ENCODE data around the gene RABGAP1L.

- TF ChIP-seq POLR2A (IDR thresholded peaks at IDR 0.05; ENCODE audit: borderline replicate concordance, extremely low read depth, insufficient read depth, insufficient read length): no peak
- TF ChIP-seq POLR2AphosphoS5 (IDR thresholded peaks at IDR 0.05; ENCODE audit: low read depth, low read length): no peak
- TF ChIP-seq CTCF (IDR thresholded peaks at IDR 0.05 in 2 of 3, conservative IDR thresholded peaks at IDR 0.05 in 1 of 3; ENCODE audit: borderline replicate concordance in 1 of 3, insufficient read depth in 1 of 3, low read depth in 2 of 3, low read length in 2 of 3): no peak
- TF ChIP-seq SRF (IDR thresholded peaks at IDR 0.05; ENCODE audit: low read depth): no peak
- TF ChIP-seq RAD21 (IDR thresholded peaks at IDR 0.05; ENCODE audit: low read depth): no peak
- TF ChIP-seq EZH2phosphoT487 (IDR thresholded peaks at IDR 0.05; ENCODE audit: borderline replicate concordance): no peak
- TF ChIP-seq EZH2 (IDR thresholded peaks at IDR 0.05): no peak
Measured at GRCh38 chr1:174696026-174696821, 536.9 kb downstream of the RABGAP1L start.

All from HCT116 (cell line).